HG02938 (cell line): Measurements from ENCODE around the gene ESR2.
"Not testable (repeated sequence)": the region's sequence is repeated elsewhere in the genome, so short reads cannot be mapped to it uniquely, and the experiment has no call there.

ENCODE experiments used
- ATAC-seq: cut with Tn5 transposase; IDR thresholded peaks from one replicate; pipeline ENCODE4 v1.9.1; 2021; ENCODE audit warnings: mild to moderate bottlenecking, moderate library complexity; ENCODE audit not compliant: unreplicated experiment

The ESR2 gene

GRCh38 chr14:64158608-64159007, 135.6 kb downstream of the ESR2 start:
- no peak for ATAC-seq

DNA sequence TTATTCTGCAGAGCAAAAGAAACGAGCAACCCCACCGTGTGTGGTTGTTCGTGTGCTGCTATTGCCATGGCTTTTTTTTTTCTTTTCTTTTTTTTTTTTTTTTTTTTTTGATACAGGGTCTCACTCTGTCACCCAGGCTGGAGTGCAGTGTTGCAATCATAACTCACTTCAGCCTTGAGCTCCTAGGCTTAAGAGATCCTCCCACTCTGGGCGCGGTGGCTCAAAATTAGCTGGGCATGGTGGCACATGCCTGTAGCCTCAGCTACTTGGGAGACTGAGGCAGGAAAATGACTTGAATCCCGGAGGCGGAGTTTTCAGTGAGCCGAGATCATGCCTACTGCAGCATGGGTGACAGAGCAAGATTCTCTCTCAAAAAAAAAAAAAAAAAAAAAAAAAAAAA, 144.2 kb downstream of the ESR2 start:
- no peak for ATAC-seq

- no peak for ATAC-seq
These were observed 146.9 kb downstream of the ESR2 start for GRCh38 chr14:64147126-64147790.

DNA sequence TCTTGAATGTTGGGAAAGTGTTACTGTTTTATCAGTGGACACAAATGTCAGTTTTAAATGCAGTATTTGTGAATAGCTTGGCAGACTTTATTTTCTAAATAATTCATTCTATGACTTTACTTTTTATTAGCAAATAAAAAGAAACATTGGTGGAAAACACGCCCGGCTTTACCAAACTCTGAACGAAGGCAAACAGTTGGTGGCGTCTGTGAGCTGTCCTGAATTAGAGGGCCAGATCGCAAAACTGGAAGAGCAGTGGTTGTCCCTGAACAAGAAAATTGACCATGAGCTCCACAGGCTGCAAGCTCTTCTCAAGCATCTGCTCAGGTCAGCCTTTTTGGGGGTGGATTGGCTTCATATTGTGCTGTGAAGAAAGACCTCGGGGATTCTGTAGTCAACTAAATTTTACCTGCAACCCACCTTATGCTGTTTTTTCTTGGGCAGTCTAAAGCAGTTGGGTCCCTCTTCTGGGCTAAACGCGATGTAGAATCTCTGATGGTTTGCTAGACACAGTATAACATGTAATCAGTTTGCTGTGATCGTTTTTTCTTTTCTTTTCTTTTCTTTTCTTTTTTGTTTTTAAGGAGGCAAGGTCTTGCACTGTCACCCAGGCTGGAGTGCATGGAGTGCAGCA, 156.4 kb downstream of the ESR2 start:
- no peak for ATAC-seq

DNA sequence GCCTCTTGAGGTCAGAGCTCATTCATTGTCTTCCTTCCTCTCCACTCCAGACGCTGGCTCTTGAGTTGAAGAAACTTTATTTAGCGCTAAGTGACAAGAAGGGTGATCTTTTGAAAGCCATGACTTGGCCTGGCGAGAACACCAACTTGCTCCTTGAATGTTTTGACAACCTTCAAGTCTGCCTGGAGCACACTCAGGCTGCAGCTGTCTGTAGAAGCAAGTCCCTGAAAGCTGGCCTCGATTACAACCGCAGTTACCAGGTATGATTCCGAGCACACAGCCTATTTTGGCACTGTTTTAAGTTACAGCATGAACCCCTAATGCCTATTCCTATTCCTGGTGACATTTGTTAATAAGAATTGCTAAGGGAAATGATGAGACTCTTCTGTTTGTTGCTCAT, 167.6 kb downstream of the ESR2 start:
- ATAC-seq = no peak

DNA sequence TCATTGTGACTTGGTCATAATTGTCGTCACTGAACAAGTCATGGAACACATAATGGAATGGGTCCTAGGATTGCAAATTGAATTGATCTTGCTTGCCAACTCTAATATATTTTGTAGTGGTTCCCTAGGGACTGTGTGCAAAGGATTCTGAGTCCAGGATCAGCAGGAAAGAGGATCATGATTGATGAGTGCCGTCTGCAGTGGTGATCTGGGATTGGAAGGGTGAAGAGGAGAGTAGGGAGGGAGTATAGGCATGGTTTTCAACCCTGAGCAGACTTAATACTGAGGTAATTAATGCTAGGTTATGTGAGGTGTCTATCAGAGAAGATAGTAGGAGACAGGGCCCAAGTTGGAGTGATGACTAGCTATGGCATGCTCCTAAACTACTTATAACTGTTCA, 168.9 kb downstream of the ESR2 start:
- ATAC-seq = no peak

GRCh38 chr14:64123241-64123822, 170.8 kb downstream of the ESR2 start:
- no peak for ATAC-seq

DNA sequence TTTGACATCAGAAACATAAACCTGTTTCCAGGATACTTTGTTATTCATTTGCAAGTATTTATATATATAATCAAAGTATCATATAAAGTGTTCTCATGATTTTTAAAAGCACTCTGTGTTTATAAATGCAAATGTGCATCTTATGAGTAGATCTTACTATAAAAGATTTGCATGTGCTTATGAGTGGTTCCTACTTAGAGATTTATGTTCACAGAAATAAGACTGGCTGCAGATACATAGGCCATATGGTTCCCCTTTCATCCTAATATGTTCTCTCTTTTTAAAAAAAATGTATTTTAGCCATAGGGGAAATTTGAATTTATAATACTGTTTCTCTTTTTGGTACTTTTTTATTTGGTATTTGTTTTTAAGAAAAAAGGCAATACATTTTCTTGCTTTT, 174.2 kb downstream of the ESR2 start:
- ATAC-seq = no peak

DNA sequence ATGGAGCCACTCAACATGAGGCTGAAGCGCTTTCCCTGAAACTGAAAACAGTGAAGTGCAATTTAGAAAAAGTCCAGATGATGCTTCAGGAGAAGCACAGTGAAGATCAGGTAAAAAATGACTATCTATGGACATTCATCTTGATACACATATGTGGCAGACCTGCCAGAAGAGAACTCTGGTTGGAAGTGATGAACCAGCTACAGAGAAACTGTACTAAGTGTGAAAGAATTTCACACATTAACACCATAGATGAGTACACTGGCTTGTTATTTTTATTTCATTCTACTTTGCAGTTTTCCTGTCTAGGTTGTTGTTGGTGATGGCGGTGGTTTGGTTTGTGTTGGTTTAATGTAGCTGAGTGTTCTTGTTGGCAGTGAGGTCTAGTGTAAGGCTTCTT, 174.7 kb downstream of the ESR2 start:
- no peak for ATAC-seq

GRCh38 chr14:64118892-64119291, 175.3 kb downstream of the ESR2 start:
- ATAC-seq = no peak

DNA sequence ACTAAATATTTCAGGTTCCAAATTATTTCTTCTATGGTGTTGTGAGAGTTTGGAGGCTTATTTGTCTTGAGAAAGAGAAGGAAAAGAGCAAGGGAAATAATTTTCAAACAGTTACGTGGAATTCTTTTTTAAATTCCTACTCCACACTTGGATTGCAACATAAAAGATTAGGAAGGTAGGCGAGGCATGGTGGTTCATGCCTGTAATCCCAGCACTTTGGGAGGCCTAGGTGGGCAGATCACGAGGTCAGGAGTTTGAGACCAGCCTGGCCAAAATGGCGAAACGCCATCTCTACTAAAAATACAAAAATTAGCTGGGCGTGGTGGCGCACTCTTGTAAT, 175.8 kb downstream of the ESR2 start:
- ATAC-seq = not testable (repeated sequence)

GRCh38 chr14:64117671-64118402, 176.3 kb downstream of the ESR2 start:
- no peak for ATAC-seq

- no peak for ATAC-seq
These were observed 178.8 kb downstream of the ESR2 start for GRCh38 chr14:64115401-64115800.

DNA sequence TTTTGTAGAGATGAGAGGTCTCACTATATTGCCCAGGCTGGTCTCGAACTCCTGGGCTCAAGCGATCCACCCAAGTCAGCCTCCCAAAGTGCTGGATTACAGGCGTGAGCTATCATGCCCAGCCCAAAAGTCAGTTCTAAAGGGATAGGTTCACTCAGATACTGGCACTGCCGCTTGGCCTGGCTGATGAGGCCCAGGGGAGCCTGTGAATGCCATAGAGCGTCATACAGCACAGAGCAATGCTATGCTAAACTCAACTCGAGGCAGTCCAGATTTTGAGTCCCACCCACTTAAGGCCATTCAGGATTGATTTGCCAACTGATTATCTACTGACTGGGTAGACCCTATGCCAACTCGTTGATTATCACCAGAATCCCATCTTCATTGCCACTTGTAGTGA, 179.4 kb downstream of the ESR2 start:
- ATAC-seq = no peak

DNA sequence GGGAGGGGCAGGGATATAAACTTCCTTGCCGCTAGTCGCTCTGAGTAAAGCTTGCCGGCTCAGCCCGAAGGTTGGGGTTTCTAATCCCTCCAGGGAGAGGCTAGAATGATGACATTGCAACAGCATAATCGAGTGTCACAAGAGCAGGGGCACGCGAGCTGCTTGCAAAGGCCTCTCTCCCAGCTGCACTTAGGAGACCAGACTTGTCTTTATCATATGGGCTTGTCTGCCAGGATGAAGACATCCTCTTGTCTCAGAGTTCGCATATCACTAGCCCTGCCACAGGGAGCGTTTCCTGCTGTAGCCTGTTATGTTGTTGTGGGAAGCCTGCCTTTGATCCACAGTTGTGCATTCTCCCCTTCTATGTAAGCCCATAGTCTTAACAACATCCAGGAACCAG, 180.0 kb downstream of the ESR2 start:
- no peak for ATAC-seq

DNA sequence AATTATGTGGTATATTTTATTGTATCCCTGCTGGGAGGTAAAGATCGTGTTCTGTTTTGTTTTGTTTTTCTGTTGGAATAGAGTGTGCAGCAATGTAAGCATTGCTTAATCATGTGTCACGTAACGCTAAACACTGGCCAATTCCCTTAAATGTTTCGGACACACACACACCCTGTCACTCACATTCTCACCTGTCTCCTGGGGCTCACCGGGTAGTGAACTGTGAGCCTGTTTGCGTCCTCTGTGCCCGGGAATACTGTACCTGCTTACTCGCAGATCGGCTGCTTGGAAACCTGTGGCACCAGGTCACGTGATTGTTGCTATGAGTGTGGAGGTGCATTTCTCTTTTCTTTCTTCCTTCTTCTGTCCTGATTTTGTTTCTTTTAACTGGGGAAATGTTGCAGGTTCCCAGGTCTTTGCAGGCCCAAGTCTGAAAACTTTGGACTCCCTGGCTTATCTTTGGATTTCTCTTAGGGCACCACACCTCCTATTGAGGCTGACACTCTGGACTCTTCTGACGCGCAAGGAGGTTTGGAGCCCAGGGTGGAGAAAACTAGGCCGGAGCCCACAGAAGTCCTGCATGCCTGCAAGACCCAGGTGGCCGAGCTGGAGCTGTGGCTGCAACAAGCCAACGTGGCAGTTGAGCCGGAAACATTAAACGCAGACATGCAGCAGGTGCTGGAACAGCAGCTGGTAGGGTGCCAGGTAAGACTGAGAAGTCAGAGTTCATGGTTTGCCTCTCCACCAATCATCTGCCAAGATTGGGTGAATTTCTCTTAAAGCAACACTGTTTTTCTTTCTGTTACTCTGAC, 181.1 kb downstream of the ESR2 start:
- no peak for ATAC-seq

DNA sequence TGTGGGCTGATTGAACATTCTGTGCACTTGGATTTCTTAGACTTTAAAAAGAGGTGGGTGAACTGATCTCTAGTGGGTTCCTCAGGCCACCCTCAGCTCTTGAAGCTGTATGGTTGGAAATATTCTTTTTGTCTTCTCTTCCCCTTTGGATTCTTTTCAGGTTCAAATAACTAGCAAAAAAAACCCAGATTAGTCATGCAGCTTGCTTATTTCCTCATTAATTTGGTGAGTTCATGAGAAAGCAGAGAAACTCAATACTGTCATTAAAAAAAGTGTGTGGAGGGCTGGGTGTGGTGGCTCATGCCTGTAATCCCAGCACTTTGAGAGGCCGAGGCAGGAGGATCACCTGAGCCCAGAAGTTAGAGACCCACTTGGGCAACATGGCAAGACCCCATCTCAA, 183.4 kb downstream of the ESR2 start:
- no peak for ATAC-seq

DNA sequence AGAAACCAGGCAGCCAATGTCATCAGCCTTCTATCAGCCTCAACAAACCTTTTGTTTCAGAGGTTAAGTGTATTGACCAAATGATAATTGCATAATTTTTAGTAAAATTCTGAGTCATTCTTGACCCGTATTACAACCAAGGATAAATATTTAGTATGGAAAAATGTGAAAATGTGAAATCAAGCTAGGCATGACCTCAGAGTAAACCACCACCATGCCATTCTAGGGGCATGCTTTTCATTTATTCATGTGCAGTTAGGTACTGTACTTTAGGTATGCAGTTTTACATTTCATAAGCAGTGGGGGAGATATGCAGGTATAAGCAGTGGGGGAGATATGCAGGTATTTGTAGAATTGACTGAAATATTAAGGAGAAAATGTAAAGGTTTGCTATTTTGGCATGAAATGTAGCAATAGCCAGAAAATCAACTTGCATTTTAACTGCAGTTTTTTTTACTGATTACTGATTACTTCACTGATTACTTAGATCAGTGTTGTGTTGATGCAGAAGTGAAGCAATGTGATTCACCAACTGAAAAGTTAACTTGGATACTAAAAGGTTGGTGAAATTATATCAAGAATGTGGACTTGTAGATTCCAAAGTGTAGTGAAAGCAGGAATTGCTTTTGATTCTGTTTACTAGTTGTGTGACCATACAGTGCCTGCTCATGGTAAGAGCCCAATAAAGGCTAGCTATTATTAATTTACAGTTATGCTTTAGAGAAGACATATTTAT, 184.2 kb downstream of the ESR2 start:
- ATAC-seq = no peak

DNA sequence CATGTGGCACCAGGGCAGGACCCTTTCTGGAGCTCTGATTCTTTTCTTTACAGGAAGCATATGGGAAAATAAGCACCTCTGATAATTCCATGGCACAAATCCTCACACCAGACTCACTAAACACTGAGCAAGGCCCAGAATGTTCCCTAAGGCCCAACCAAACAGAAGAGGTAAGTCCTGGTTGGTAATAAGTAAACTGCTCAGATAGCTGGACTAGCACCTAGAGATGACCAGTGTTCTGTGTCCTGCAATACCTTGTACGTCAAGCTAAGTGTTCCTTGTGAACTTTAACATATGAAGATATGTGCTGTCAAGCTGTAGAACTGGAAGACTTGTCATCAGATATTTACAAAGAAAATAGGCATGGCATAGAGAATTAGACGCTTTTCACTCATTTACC, 186.7 kb downstream of the ESR2 start:
- ATAC-seq = no peak

DNA sequence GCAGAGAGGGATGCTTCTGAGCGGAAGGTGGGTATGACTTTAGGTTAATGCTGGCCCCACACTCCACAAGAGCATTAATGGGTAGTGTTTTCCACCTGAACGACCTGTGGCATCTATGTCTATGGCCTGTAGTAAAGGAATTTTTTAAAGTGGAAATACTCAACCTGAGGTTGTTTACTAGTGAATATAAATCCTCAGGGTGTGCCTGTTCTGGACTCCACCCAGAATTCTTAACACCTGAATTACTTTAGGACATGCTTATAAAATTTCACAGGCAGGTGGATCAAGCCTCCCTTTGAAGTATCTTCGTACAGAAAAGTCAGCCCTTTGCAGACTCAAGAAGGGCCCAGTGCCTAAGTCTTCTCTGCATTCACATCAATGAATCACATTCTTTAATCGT, 196.1 kb downstream of the ESR2 start:
- ATAC-seq = no peak

- no peak for ATAC-seq
These were observed 198.6 kb downstream of the ESR2 start for GRCh38 chr14:64095620-64096019.
